Measurements from ENCODE around the gene AXIN2.

AXIN2 gene

GRCh38 chr17:65583921-65584603, 22.6 kb upstream of the AXIN2 start:
- peak; percentile 71 for DNase-seq

DNA sequence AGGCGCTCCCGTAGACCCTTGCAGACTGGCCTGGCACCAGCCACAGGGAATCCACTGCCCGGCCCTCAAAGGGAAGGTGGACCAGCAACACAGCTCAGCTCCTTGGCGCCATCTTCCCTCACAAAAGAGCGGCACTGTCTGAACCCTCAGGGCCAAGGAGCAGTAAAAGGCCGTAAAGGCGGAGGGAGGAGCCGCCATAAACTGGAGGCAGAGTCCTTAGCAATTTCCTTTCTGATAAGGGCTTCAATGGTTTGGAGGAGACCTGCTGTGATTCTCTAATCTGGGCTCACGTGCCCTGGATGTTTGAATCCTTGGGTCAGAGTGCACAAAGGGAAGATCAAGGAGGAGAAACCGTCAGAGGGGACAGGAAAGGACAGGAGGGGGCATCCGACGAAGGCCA, 15.5 kb upstream of the AXIN2 start:
- DNase-seq: no peak

DNA sequence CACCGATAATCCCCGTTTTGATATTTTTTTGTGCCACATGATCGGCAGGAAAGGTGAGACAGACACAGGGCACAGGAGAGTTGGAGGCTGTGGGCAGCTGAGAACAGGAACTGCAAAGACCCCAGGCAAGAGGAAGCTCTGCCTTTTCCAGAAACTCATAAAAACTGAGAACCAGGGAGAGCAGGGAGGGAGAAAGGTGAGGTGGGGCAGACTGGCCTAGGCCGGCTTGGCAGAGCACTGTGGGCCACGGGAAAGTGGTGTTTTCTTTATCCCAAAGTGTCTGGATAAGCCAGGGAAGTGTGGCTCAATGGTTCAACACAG, 11.8 kb upstream of the AXIN2 start:
- DNase-seq: no peak

GRCh38 chr17:65572581-65573281, 11.3 kb upstream of the AXIN2 start:
- no peak for DNase-seq

- no peak for DNase-seq
These were observed 10.7 kb upstream of the AXIN2 start for GRCh38 chr17:65572186-65572580.

GRCh38 chr17:65568918-65569317, 7.5 kb upstream of the AXIN2 start:
- no peak for DNase-seq

DNA sequence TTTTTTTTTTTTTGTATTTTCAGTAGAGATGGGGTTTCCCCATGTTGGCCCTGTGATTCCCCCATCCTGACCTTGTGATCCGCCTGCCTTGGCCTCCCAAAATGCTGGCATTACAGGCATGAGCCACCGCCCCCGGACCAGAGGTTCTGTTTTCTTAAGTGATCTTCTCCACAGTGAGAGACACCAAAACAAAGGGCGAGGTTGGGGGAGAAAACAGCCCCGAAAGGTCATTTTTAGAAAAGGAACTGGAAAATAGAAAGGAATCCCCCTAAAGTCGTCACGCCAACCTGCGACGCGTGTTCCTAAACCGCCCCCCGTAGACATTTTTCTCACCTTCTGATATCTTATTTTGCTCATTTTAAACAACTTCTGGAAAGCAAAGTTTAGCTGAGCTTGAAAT, 6.1 kb upstream of the AXIN2 start:
- DNase-seq: no peak

GRCh38 chr17:65565559-65565958, 4.1 kb upstream of the AXIN2 start:
- DNase-seq: no peak

- peak; percentile 76 for DNase-seq
These were observed 3.3 kb upstream of the AXIN2 start for GRCh38 chr17:65564793-65565192.

DNA sequence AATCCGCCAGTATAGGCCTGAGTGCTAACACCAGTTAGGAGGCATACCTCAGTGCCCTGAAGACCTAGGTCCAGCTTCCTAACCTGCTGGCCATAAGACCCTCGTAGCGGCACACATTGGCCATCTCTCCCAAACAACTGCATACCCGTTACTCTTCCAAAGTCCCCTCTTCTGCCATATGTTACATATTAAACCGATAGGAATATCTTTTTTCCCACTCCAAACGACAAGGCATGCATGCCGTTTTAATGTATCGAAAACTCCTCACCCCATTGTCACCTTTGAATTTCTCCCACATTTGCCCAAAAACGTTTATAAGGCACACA, 721 bp upstream of the AXIN2 start:
- no peak for DNase-seq

- DNase-seq: peak; percentile 92
These were observed 608 bp downstream of the AXIN2 start for GRCh38 chr17:65560628-65561451.

- peak; percentile 75 for DNase-seq
These were observed 1.4 kb downstream of the AXIN2 start for GRCh38 chr17:65559804-65560627.

GRCh38 chr17:65559461-65559803, 2.0 kb downstream of the AXIN2 start:
- no peak for DNase-seq

- DNase-seq: no peak
These were observed 2.6 kb downstream of the AXIN2 start for GRCh38 chr17:65558683-65559460.

GRCh38 chr17:65558311-65558682, 3.2 kb downstream of the AXIN2 start:
- DNase-seq: no peak

GRCh38 chr17:65557349-65558310, 3.8 kb downstream of the AXIN2 start:
- no peak for DNase-seq

DNA sequence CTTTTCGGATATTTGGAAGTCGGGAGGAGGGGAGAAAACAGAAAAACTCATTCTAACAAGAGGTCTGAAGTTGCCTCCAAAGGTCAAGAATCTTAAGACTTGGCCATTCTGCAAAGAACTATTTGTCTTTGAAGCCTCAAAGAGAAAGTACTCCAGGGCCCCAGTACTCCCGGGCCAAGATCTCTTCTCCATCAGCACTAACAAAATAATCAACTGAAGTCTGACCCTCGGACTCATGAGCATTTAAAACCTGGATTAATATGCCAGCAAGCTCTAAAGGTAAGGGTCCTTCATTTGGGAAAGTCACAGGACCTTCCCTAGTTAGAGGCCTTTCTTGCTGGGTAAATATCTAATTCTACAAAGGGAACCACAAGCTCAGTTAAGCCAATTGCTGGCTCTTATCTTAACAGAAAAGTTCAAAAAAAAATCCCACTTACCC, 4.5 kb downstream of the AXIN2 start:
- DNase-seq: no peak

- DNase-seq: peak; percentile 65
These were observed 5.2 kb downstream of the AXIN2 start for GRCh38 chr17:65556014-65556909.

DNA sequence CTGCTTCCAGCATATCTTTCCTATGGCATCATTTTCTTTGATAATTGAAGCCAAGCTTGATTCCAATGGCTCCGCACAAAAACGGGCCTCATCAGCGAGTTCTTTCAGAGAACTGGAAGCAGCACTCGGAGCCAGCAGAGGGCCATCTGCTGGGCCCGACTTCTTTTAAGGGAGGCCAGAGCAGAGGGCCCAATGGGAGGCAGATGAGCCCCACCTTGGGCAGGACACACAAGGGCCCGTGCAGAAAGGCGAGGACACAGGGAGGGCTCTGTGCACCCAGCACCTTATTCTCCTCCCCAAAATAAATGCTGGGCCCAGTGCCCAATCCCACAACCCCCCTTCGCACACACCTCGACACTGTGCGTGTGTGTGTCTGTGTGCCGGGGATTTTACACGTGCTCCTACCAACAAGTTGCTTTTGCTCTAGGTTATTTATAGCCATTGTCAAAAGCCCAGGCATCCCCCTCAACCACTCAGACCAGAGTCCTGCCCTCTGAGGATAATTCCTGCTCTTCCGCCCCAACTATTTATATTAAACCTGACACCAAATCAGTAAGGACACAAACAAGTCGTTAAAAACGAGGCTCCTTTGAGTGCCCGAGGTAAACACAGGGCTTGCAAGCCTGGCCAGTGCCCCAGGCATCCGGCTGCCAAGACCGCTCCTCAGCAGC, 6.8 kb downstream of the AXIN2 start:
- DNase-seq: no peak

All from femur (tissue), 1 donor.